Stimulated activated CD8-positive, alpha-beta memory T cell treated with anti-CD3 and anti-CD28 coated beads, Interleukin-12 subunit alpha, Interleukin-12 subunit beta, amount 100 ng/mL, for 24 hours (primary cell): ENCODE measurements around the gene PPP1R16B.

Experiments
- DNase-seq: peaks from one replicate; pipeline ENCODE4 v3.0.0-alpha.2; 2020; ENCODE audit errors: extremely low read depth

PPP1R16B gene

DNA sequence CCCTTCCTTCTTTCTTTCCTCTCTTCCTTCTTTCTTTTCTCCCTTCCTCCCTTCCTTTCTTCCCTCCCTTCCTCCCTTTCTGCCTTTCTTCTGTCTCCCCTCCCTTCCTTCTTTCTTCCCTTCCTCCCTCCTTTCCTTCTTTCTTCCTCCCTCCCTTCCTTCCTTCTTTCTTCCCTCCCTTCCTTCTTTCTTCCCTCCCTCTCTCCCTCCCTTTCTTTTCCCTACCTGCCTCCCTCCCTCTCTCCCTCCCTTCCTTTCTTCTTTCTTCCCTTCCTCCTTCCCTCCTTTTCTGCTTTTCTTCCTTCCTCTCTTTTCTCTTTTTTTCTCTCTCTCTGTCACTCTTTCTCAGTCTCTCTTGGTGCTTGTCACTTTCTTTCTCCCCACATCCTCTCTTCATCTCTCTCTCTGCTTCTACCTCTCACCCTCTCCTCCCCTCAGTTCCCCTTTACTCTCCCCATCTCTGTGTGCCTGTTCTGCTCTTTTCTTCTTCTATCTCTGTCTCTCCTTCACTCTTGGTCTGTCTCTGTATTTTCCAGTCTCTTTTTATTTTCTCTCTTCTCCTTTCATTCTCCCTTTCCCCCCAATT is 90.6 kb downstream of the PPP1R16B start:
- DNase-seq: no peak

DNA sequence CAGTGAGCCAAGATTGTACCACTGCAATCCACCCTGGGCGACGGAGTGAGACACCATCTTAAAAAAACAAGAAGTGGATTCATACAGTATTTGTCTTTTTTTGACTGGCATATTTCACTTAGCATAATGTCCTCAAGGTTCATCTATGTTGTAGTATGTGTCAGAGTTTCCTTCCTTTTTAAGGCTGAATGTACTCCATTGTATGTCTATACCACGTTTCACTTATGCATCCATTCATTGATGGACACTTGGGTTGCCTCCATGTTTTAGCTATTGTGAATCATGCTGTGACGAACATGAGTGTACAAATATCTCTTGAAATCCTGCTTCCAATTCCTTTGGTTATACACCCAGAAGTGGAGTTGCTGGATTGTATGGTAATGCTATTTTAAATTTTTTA is 91.8 kb downstream of the PPP1R16B start:
- no peak for DNase-seq

DNA sequence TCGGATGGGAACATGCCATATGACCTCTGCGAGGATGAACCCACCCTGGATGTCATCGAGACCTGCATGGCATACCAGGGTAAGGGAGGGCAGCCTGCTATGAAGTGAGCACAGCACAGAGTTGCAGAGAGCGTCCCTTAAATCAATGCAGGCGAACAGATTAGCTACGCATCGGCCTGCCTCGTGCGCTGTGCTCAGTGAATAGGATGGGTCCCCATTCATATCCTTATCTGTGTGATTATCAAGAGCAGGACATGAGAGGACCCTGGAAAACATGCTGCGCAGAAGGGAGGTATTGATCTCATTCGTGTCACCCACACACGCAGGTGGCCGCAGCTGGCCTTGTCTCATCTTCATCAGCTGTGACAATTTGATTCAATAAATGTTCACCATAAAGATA is 95.1 kb downstream of the PPP1R16B start:
- no peak for DNase-seq

DNA sequence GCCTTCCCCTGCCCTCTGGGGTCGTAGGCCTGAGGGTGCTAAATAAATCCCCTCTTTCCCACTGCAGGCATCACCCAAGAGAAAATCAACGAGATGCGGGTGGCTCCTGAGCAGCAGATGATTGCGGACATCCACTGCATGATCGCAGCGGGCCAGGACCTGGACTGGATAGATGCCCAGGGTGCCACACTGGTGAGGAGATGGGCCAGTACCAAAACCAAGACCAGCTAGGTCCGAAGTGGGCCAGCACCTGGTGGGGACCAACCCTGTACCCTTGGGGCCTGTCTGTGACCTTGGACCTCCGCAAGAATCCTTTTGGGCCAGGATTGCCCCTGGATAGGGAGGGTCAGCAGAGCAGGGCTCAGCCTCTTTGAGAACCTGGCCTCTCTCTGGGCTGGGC is 97.1 kb downstream of the PPP1R16B start:
- no peak for DNase-seq

DNA sequence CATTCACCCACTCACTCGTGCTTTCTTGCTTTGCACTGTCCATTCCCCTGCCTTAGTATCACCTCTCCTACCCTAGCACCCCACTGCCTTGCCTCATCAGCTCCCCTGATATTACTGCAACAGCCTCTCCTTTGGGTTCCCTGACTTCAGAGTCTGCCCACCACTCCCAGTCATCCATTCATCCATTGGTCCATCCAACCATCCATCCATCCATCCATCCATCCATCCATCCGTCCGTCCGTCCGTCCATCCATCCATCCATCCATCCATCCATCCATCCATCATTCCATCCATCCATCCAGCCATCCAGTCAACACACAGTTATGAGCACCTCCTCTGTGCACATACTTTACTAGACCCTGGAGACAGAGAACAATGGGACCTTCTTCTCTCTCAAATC is 97.8 kb downstream of the PPP1R16B start:
- DNase-seq: no peak

DNA sequence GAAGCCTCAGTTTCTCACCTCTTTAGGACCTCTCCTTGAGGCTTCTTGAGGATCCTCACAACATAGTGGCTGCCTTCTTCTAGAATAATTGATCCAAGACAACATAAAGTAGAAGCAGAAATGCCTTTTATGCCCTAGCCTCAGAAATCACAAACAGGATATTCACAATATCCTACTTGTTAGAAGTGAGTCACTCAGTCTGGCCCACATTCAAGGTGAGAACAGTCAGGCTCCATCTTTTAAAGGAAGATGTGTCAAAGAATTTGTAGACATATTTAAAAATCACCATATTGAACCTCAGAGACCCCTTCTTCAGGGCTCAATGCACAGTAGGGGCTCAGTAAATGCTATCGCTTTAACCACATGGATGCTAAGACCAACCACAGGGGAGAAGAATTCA is 99.9 kb downstream of the PPP1R16B start:
- DNase-seq: no peak

DNA sequence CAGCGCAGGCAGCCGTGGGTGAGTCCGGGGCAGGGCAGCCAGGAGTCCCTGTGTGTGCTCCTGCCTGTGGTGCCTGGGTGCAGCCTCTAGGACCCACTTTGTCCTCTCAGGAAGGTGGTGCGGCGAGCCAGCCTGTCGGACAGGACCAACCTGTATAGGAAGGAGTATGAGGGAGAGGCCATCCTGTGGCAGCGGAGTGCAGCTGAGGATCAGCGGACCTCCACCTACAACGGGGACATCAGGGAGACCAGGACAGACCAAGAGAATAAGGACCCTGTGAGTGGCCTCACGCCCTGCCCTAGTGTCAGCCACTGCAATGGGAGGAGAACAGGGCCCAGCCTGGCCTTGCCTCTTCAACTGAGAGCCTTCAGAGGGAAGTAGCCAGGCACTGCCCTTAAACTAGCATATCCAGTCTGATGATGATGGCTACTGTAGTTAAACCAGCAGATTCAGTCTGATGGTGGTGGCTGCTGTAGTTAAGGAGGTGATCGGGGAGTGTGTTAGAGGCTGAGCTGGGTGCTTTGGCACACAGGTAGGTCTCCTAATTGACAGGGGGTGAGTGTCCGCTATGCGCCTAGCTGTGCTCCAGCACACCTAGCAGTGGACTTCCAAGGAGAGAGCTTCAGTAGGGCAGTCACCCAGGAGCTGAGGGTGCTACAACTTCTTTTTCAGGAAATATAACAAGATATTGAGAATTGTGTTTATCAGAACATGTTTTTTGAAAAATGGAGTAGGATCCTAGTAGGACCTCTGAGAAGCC is 102.6 kb downstream of the PPP1R16B start:
- DNase-seq: no peak

DNA sequence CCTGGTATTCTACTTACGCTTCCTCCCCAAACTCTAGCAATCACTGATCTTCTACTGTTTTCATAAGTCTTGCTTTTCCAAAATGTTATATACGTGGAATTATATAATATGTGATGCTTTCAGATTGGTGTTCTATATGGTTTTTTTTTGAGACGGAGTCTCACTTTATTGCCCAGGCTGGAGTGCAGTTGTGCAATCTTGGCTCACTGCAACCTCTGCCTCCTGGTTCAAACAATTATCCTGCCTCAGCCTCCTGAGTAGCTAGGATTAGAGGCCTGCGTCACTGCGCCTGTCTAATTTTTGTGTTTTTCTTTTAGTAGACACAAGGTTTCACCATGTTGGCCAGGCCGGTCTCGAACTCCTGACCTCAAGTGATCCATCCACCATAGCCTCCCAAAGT is 109.9 kb downstream of the PPP1R16B start:
- DNase-seq: no peak

DNA sequence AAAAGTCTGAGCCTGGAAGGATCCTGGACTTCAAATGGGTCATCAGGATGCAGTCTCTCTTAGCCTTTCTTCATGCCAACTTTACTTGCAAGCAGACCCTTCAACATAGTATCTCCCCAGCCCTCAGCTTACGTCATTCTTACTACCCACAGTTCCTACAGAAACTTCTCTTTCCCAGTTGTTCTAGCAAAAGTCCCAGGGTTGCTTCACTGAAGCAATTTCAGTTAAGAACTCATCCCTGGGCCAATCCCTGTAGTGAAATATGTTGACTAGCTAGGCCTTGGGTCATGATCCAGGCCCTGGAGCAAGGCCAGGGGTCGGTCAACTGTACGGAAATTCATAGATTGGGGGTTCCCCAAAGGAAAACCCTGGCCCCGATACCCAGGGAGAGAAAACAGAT is 112.2 kb downstream of the PPP1R16B start:
- DNase-seq: no peak

DNA sequence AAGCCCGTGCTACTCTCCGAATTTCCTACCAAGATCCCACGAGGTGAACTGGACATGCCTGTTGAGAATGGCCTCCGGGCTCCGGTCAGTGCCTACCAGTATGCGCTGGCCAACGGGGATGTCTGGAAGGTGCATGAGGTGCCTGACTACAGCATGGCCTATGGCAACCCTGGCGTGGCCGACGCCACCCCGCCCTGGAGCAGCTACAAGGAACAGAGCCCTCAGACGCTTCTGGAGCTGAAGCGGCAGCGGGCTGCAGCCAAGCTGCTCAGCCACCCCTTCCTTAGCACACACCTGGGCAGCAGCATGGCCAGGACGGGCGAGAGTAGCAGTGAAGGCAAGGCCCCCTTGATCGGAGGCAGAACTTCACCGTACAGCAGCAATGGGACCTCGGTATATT is 112.7 kb downstream of the PPP1R16B start:
- no peak for DNase-seq

DNA sequence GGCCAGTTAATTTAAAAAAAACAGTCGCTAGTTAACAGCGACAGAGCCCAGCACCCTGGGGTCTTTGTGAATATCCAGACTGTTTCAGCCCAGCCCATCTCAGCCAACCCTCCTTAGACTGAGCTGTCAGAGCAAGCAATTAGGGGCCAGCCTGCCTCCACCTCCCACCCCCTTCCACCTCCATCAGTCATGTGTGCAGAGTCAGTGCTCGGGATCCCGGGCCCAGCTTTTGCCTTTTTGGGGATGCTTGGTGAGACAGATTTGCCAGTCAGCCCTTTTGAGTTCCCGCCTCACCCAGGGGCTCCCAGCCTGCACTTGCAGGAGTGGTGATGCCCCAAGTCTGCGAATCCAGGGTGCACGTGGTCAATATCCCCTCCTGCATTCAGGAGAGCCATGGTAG is 114.2 kb downstream of the PPP1R16B start:
- no peak for DNase-seq

DNA sequence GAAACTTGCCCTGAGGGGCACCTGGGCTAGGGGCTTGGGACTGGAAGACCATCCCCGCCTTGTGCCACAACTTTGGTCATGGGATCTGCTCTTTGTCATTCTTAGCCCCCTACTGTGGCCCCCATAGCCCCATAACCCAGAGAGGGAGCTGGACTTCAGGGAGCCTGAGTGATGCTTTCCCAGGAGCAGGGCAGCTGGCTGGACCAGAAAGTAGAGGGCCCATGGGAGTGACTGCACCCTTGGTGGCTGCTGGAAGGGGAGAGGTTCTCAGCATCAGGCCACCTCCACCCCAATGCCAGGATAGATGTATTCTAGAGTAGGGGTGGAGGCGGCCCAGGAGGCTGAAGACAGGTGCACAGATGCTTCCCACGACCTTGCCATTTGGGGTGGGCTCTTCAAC is 114.9 kb downstream of the PPP1R16B start:
- no peak for DNase-seq

DNA sequence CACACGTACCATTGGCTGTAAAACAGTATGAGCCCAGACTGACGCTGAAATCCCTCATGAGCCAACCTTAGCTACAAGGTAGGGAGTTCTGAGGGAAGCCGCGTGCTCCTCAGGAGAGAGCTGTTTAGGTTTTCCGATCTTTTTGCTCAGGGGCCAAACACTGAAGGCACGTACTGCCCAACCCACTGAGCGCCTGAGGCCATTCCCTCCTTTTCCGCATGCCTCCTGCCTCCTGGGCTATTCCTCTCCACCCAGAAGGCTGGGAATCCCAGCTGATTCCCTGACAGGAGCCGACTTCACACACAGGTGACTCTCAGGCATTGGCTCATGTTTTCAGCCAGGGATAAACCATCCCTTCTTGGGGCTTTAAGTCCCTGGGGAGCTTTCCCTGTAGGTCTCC is 115.4 kb downstream of the PPP1R16B start:
- no peak for DNase-seq

DNA sequence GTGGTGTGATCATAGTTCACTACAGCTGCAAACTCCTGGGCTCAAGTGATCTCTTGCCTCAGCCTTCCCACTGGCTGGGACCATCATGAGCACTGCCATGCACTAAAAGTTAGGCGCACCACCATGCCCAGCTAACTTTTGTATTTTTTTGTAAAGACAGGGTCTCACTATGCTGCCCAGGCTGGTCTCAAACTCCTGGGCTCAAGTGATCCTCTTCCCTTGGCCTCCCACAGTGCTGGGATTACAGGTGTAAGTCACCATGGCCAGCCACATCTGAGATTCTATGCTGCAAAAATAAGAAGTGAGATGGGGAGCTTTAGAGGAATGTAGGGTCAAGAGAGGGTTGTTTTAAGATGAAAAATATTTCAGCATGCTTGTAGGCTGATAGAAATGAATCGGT is 119.2 kb downstream of the PPP1R16B start:
- DNase-seq: no peak

DNA sequence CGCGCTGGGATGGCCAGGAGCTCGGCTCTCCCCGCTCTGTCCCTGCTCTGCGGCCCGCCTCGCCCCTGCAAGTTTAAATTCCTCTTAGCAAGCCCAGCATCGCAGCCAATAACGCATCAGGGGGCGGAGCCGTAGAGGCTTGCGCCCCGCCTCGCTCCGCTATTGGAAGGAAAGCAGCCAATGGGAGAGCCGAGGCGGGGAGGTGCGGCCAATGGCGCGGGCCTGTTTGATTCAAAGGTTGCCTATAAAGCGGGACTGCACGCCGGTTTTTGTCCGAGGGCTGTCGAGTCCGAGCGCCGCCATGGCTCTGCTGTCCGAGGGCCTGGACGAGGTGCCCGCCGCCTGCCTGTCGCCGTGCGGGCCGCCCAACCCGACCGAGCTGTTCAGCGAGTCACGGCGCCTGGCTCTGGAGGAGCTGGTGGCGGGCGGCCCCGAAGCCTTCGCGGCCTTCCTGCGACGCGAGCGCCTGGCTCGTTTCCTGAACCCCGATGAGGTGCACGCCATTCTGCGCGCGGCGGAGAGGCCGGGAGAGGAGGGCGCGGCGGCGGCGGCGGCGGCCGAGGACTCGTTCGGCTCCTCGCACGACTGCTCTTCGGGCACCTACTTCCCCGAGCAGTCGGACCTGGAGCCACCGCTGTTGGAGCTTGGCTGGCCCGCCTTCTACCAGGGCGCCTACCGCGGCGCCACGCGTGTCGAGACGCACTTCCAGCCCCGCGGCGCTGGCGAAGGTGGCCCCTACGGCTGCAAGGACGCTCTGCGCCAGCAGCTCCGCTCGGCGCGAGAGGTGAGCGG is 120.8 kb downstream of the PPP1R16B start, which contains the start of gene FAM83D:
Gene FAM83D, plus strand, starts transcription at position 276 of the 792 bp plus-strand sequence. Its CDS starts 26 bp downstream, at position 302.
- DNase-seq: peak; percentile 85

DNA sequence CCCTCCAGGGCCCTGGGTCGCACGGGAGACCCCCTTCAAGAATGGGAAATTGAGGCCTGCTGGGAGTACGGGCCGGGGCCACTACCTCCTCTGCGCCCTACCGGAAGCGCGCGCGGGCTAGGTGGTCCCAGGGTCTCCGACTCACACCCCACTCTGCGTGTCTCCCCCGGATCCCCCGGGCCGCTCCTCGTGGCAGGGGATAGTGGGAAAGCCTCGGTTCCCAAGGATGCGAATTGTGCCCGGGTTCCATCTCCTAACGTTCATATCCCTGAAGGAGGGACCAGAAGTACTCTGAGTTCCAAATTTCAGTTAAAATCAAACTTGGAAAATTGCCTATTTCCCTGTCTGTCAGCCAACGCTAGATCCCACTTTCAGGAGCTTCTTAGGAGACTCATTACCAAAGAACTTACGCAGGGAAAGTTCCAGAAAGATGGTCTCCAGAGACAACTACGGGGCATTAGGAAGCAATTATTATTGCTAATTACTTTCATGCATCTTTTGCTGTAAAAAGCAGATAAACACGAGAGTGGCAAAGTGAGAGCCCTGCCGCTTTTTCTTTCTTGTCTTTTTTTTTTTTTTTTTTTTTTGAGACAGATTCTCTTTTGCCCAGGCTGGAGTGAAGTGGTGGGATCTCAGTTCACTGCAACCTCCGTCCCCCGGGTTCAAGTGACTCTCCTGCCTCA is 121.6 kb downstream of the PPP1R16B start:
- DNase-seq: no peak

DNA sequence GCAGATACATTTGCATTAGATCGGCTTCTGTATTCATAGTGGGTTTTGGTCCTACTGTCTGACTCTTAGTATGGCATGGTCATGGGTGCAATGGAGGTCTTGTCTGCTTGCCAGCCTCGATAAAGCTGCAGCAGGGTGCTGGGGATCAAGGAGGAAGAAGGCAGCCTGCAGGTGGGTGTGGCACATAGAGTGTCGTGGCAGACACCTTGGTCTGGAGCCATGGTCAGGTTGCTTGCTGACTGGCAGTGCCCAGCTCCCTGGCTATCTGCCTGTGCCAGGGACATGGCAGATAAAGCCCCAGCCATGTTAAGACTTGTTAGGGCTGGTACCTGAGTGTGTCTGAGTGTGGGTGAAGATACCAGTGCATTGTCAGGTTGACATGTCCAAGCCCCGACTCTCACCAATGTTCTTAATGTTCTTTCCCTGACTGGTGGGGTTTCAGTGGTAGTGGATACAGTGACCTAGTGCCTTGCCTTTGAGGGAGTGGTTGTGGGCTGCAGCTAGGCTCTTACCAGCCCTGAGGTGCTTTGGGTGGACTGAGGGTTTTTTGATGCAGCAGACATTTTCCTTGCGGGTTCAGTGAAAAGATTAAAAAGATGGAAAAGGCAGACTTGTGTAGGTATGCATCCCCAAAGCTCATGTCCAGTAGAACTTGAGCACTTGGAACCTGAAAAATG is 122.5 kb downstream of the PPP1R16B start:
- no peak for DNase-seq

DNA sequence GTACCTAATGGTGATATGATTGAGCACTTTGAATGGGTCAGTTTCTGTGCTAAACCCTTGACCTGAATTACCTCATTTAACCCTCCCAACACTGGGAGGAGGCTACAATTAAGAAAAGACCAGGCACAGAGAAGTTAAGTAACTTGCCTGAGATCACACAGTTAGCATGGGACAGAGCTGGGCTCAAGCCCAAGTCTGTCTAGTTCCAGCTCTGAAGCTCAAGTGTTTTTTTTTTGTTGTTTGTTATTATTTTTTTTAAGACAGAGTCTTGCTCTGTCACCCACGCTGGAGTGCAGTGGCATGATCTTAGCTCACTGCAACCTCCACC is 124.7 kb downstream of the PPP1R16B start:
- no peak for DNase-seq

DNA sequence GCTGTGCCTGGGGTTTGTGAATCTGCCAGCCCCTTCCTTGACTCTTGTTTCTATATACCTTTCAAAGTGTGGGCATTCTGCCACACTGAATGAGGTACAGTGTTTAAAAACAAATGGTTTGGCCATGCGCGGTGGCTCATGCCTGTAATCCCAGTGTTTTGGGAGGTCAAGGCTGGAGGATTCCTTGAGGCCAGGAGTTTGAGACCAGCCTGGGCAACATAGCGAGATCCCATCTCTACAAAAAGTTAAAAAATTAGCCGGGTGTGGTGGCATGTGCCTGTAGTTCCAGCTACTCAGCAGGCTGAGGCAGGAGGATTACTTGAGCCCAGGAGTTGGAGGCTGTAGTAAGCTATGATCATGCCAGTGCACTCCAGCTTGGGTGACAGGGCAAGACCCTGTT is 126.5 kb downstream of the PPP1R16B start:
- DNase-seq: no peak

DNA sequence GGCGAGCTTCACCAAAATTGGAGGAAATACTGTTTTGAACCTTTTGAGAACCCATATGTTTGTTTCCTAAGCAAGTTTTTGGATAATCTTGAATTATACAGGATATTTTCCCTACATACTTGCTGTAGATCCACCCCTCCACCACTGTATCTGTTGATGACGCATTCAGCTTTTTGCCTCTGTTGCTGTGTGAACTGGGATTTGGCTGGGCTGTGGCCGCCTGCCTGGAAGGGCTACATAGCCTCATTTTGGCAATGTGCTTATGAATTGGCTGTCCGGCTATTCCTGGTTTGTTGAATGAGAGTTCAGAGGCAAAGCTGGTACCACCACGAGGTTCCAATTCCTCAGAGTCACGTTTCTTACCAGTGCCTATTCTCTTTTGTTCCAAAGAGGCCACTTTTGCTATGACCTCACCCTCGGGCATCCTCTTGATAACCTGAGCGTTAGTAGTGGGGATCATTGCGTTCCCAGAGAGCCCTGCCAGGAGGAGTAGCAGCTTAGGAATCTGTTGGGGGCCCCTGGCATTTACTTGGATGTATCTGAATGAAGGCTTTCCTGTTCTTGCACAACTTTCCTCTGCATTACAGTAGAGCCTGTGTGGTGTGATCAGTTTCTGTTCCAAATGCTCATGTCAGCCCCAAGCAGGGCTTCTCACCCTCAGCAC is 127.1 kb downstream of the PPP1R16B start:
- DNase-seq: no peak

DNA sequence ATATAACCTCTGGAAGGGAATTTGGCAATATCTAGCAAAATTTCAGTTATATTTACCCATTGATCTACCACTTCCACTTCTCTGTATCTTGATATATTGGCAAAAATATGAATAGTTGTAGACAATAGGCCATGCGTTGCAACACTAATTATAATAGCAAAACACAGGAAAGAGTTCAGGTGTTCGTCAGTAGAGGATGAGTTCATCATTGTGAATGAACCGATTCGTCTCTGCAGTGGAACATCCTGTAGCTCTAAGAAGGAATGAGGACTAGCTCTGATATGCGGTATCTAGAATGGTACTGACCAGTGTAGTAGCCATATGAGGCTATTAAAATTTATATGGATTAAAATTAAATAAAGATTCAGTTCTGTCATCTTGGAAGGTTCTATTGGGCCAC is 129.0 kb downstream of the PPP1R16B start:
- no peak for DNase-seq
